ENCODE results near the gene EYA3. TPM values are rescaled to one million over a fixed set of nuclear protein-coding genes. Genes with fewer than 3 reads are reported as not detected.

The EYA3 gene
- total and polyA plus RNA-seq, 8 donors: 22.9 to 33.0 (median 29.1) TPM

GRCh38 chr1:27931184-27931583, 157.2 kb downstream of the EYA3 start:
- intact Hi-C loops (cut with DNase I): no loop called here

GRCh38 chr1:27928216-27928954, 160.0 kb downstream of the EYA3 start:
- no peaks in the 10 kb centered on the region for H3K9me3 ChIP-seq
- no peak overlapping the region for H3K27ac ChIP-seq
- intact Hi-C loops (cut with DNase I): no loop called here
- ATAC-seq (no peak), DNase-seq (no peak)
- no peak for TF ChIP-seq CTCF (IDR thresholded peaks at IDR 0.05)
- no peaks in the 10 kb centered on the region for H3K36me3 ChIP-seq
- H3K4me1 ChIP-seq: peaks cover 0 to 8% of the 10 kb centered on the region in 2 donors
- H3K27me3 ChIP-seq: no peaks in the 10 kb centered on the region
- no peak overlapping the region for H3K4me3 ChIP-seq

More at GRCh38 chr1:27931184-27931583, 157.2 kb downstream of the EYA3 start:
- no peaks in the 10 kb centered on the region for H3K9me3 ChIP-seq
- no peaks in the 10 kb centered on the region for H3K27me3 ChIP-seq
- H3K27ac ChIP-seq: no peak overlapping the region
- no peaks in the 10 kb centered on the region for H3K36me3 ChIP-seq
- H3K4me3 ChIP-seq: no peak overlapping the region
- H3K4me1 ChIP-seq: peaks cover 5 to 20% of the 10 kb centered on the region in 2 donors
- no peak for DNase-seq
- no peak for ATAC-seq
- TF ChIP-seq CTCF (IDR thresholded peaks at IDR 0.05): no peak

GRCh38 chr1:27922272-27922671, 166.1 kb downstream of the EYA3 start:
- Histone ChIP-seq H3K4me3 (no peak overlapping the region), H3K27ac (no peak overlapping the region), H3K36me3 (no peaks in the 10 kb centered on the region), H3K4me1 (no peaks in the 10 kb centered on the region), H3K27me3 (no peaks in the 10 kb centered on the region), H3K9me3 (no peaks in the 10 kb centered on the region)
- TF ChIP-seq CTCF (IDR thresholded peaks at IDR 0.05): no peak
- DNase-seq: no peak
- ATAC-seq: no peak
- intact Hi-C loops (cut with DNase I): no loop called here

Other genes with a start within 250 kb of the EYA3 start
- 100 to 1,000 TPM in 1 of 2 donors, 10 to 100 TPM in 1; 33.7 to 110 TPM for gene THEMIS2, start 216.1 kb downstream of the EYA3 start, total RNA-seq
- gene THEMIS2, start 216.1 kb downstream of the EYA3 start, polyA plus RNA-seq (ENCODE audit: insufficient read length in 6 of 6): 1 to 10 TPM; 5.7 to 8.0 (median 6.5) TPM
- 10 to 100 TPM; 21.1 to 29.8 TPM for gene RPA2, start 174.0 kb downstream of the EYA3 start, total RNA-seq
- gene RPA2, start 174.0 kb downstream of the EYA3 start, polyA plus RNA-seq (ENCODE audit: insufficient read length in 6 of 6): 10 to 100 TPM; 55.5 to 69.7 (median 60.0) TPM
- 10 to 100 TPM; 14.8 to 15.7 TPM for gene SMPDL3B, start 153.6 kb downstream of the EYA3 start, total RNA-seq
- gene SMPDL3B, start 153.6 kb downstream of the EYA3 start, polyA plus RNA-seq (ENCODE audit: insufficient read length in 6 of 6): 10 to 100 TPM; 10.5 to 14.6 (median 13.3) TPM
- gene XKR8, start 128.6 kb downstream of the EYA3 start, total RNA-seq: 10 to 100 TPM in 1 of 2 donors, 1 to 10 TPM in 1; 8.8 to 10.3 TPM
- 1 to 10 TPM; 7.9 to 9.6 (median 8.2) TPM for gene XKR8, start 128.6 kb downstream of the EYA3 start, polyA plus RNA-seq (ENCODE audit: insufficient read length in 6 of 6)
- gene PTAFR, start 88.1 kb upstream of the EYA3 start, total RNA-seq: 10 to 100 TPM; 19.4 to 59.7 TPM
- 1 to 10 TPM; 2.4 to 2.9 (median 2.5) TPM for gene PTAFR, start 88.1 kb upstream of the EYA3 start, polyA plus RNA-seq (ENCODE audit: insufficient read length in 6 of 6)
- 10 to 100 TPM; 65.2 to 74.3 TPM for gene DNAJC8, start 144.4 kb upstream of the EYA3 start, total RNA-seq
- 100 to 1,000 TPM; 123 to 151 (median 144) TPM for gene DNAJC8, start 144.4 kb upstream of the EYA3 start, polyA plus RNA-seq (ENCODE audit: insufficient read length in 6 of 6)
- gene ATP5IF1, start 147.5 kb upstream of the EYA3 start, total RNA-seq: 100 to 1,000 TPM in 1 of 2 donors, 10 to 100 TPM in 1; 97.5 to 150 TPM
- gene ATP5IF1, start 147.5 kb upstream of the EYA3 start, polyA plus RNA-seq (ENCODE audit: insufficient read length in 6 of 6): 100 to 1,000 TPM; 127 to 159 (median 146) TPM
- 10 to 100 TPM; 14.6 to 17.6 TPM for gene SESN2, start 170.9 kb upstream of the EYA3 start, total RNA-seq
- gene SESN2, start 170.9 kb upstream of the EYA3 start, polyA plus RNA-seq (ENCODE audit: insufficient read length in 6 of 6): 1 to 10 TPM; 4.6 to 7.8 (median 5.8) TPM
- gene MED18, start 240.4 kb upstream of the EYA3 start, total RNA-seq: 10 to 100 TPM; 13.2 to 16.6 TPM
- gene MED18, start 240.4 kb upstream of the EYA3 start, polyA plus RNA-seq (ENCODE audit: insufficient read length in 6 of 6): 10 to 100 TPM; 13.8 to 19.0 (median 16.5) TPM

Measured in left lung (tissue), 10 donors.